ENCODE data around the gene OR13C8. TPM values are rescaled to one million over a fixed set of nuclear protein-coding genes. Genes with fewer than 3 reads are reported as not detected.

The OR13C8 gene
- total RNA-seq, 1 donor from 2014 or later, result not detected

- no peak for DNase-seq
These were observed 48.5 kb downstream of the OR13C8 start for GRCh38 chr9:104617418-104617817.

- DNase-seq, result no peak
These were observed 49.1 kb downstream of the OR13C8 start, which contains the start of gene OR13C9 for GRCh38 chr9:104618104-104618503. TSS of gene OR13C9 (minus strand) at chr9:104618204. CDS start at chr9:104618204, 0 bp downstream.

Other genes with a start within 250 kb of the OR13C8 start
- not detected for gene OR13F1, start 64.9 kb upstream of the OR13C8 start, total RNA-seq
- gene OR13C4, start 42.0 kb upstream of the OR13C8 start, total RNA-seq, result not detected
- gene OR13C3, start 32.3 kb upstream of the OR13C8 start, total RNA-seq, result not detected
- not detected for gene OR13C5, start 30.2 kb downstream of the OR13C8 start, total RNA-seq
- not detected for gene OR13C2, start 36.5 kb downstream of the OR13C8 start, total RNA-seq
- gene OR13C9, start 49.0 kb downstream of the OR13C8 start, total RNA-seq, result not detected
- gene OR13D1, start 125.3 kb downstream of the OR13C8 start, total RNA-seq, result not detected
- gene NIPSNAP3A, start 178.5 kb downstream of the OR13C8 start, total RNA-seq, result 41.6 TPM
- gene NIPSNAP3B, start 195.0 kb downstream of the OR13C8 start, total RNA-seq, result 7.2 TPM